HG02885 (cell line): ENCODE data around the gene CDHR2.

ENCODE experiments used
- ATAC-seq: cut with Tn5 transposase; IDR thresholded peaks from one replicate; pipeline ENCODE4 v1.9.1; 2021; ENCODE audit warnings: mild to moderate bottlenecking; ENCODE audit not compliant: unreplicated experiment, poor library complexity

Gene CDHR2, protein sequence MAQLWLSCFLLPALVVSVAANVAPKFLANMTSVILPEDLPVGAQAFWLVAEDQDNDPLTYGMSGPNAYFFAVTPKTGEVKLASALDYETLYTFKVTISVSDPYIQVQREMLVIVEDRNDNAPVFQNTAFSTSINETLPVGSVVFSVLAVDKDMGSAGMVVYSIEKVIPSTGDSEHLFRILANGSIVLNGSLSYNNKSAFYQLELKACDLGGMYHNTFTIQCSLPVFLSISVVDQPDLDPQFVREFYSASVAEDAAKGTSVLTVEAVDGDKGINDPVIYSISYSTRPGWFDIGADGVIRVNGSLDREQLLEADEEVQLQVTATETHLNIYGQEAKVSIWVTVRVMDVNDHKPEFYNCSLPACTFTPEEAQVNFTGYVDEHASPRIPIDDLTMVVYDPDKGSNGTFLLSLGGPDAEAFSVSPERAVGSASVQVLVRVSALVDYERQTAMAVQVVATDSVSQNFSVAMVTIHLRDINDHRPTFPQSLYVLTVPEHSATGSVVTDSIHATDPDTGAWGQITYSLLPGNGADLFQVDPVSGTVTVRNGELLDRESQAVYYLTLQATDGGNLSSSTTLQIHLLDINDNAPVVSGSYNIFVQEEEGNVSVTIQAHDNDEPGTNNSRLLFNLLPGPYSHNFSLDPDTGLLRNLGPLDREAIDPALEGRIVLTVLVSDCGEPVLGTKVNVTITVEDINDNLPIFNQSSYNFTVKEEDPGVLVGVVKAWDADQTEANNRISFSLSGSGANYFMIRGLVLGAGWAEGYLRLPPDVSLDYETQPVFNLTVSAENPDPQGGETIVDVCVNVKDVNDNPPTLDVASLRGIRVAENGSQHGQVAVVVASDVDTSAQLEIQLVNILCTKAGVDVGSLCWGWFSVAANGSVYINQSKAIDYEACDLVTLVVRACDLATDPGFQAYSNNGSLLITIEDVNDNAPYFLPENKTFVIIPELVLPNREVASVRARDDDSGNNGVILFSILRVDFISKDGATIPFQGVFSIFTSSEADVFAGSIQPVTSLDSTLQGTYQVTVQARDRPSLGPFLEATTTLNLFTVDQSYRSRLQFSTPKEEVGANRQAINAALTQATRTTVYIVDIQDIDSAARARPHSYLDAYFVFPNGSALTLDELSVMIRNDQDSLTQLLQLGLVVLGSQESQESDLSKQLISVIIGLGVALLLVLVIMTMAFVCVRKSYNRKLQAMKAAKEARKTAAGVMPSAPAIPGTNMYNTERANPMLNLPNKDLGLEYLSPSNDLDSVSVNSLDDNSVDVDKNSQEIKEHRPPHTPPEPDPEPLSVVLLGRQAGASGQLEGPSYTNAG (N-terminal part only)

GRCh38 chr5:176548967-176549444 lies at the start of gene CDHR2:
TSS of gene CDHR2 (plus strand) at chr5:176549342. CDS start at chr5:176565353, 16,011 bp downstream.
- ATAC-seq, result no peak

DNA sequence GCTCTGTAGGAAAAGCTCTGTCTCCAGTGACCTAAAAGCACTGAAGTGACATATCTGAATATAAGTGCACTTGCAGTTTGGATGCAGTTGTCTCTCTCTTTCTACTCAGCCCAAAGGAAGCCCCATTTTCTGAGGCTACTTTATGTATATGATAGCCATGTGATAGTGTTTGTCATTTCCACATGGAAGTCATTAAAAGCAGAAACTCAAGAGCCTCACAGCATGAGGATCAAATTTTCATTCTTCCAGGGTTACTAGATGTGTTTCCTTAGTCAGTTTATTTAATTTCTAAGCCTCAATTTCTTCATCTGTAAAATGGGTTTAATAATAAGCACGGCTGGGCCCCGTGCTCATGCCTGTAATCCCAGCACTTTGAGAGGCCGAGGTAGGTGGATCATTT lies 48.6 kb upstream of the CDHR2 start:
- ATAC-seq, result no peak

DNA sequence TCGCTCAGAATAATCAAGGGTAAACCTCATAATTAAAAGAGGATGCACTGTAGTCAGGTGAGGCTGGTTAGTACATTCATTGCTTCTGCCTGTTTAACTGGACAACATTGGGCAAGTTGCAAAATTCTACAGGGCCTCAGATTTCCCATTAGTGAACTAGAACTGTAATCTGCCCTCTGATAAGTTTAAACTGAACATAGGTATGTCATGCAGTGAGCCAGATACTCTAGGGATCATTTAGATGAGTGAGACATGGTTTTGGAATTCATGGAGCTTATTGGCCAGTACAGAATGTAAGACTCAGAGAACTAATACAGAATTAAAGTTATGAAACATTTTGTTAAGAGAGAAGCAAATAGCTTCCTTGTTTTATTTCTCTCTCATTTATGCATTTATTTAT lies 47.8 kb upstream of the CDHR2 start:
- no peak for ATAC-seq

DNA sequence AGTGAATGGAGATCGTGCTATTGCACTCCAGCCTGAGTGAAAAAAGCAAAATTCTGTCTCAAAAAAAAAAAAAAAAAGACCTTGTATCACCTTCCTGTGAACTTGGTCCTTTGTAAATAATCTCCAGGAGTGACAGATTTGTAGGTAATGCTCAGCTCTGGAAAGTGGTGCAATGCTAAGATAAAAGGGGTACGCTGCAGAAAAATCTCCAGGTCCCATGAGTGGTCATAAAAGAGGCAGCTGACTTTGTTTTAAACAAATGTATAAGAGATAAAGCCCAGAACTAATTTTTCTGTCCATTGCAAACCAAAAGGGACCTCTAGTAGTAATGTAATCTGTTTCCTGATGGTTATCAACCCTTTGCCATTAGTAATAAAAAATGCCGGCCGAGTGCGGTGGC lies 45.6 kb upstream of the CDHR2 start:
- ATAC-seq, result no peak

- ATAC-seq, result no peak
These were observed 41.2 kb upstream of the CDHR2 start for GRCh38 chr5:176507911-176508310.

GRCh38 chr5:176508603-176509002 lies 40.5 kb upstream of the CDHR2 start:
- no peak for ATAC-seq

GRCh38 chr5:176513788-176514187 lies 35.4 kb upstream of the CDHR2 start:
- ATAC-seq, result no peak

DNA sequence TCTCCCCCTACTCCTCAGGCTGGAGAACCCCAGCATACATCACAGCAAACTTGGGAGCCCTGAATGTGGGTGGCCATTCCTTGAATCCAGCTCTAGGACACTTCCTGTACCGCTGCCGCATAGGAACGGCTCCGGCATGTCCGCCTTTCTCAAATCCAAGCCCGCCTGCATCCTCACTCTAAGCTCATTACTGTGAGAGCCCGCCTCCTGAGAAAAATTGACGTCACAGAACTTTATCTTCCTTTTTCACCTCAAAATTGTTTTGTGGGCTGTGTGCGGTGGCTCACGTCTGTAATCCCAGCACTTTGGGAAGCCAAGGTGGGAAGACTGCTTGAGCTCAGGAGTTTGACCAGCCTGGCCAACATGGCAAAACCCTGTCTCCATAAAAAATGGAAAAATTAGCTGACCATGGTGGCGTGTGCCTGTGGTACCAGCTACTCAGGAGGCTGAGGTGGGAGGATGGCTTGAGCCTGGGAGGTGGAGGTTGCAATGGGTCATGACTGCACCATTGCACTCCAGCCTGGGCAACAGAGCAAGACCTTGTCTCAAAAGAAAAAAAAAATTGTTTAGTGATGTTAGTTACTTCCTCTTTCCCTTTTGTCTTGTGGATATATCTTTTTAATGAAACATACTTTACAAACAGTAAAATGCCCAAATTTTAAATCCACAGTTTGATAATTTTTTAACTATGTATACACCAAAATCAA lies 34.7 kb upstream of the CDHR2 start:
- ATAC-seq, result no peak

GRCh38 chr5:176515396-176515795 lies 33.7 kb upstream of the CDHR2 start:
- no peak for ATAC-seq

GRCh38 chr5:176517053-176517661 lies 32.0 kb upstream of the CDHR2 start:
- no peak for ATAC-seq

DNA sequence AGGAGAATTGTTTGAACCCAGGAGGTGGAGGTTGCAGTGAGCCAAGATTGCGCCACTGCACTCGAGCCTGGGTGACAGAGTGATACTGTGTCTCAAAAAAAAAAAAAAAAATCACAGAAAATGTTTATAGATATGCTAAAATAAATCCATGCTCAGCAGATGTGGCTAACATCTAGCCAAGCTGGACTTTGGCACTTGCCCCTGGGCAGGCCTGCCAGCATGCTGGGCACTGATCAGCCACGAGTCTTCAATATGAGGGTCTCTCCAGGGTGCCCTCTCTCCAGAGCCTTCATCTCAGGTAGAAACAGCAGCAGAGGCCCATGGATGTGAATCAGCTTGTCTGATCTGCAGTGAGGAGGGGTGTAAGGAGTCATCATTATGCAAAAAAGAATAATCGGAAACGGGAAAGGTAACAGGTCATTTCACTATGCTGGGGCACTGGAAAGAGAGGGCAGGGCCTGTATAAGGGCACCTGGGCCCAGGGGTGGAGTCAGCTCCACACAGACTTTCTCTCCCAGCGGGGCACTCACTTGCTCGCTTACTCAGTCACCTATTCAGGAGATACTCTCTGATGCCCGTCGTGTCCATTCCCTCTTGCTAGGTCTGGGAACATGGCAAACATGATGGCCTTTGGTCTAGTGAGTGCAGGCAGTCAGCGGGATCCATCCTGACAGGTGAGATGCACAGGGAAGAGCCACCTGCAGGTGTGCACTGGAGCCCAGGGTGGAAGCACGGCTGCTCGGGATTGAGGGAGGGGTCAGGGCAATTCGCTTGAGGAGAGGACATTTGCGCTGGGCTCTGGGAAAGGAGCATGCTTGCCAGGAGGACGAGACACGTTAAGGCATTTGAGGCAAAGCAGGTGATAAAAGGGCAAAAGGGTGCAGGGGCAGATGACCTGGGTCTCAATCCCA lies 29.1 kb upstream of the CDHR2 start:
- no peak for ATAC-seq

- ATAC-seq, result no peak
These were observed 27.9 kb upstream of the CDHR2 start for GRCh38 chr5:176521286-176521685.

DNA sequence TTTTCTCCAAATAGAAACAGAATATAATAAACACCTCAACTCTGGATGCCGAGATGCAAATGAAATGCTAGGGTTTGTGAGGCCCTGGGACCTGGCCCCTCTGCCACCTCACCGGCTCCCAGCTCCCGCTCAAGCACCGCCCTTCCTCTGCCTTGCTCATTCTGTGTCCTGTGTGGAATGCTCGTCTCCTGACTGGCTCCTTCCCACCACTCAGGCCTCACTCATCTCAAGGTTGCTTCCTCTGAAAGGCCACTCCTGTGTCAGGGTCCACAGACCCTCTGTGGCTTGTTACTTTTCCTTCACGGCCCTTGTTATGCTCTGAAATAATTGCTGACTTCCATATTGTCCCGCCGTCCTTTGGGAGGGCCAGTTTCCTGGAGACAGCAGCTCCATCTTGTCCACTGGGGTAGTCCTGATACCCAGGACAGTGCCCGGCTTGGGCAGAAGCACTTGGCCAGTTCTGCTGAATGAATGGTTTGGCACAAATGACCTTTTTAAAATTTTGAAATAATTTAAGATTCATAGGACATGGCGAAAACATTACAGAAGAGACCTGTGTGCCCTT lies 27.4 kb upstream of the CDHR2 start:
- no peak for ATAC-seq

- ATAC-seq, result no peak
These were observed 25.0 kb upstream of the CDHR2 start for GRCh38 chr5:176524138-176524537.

DNA sequence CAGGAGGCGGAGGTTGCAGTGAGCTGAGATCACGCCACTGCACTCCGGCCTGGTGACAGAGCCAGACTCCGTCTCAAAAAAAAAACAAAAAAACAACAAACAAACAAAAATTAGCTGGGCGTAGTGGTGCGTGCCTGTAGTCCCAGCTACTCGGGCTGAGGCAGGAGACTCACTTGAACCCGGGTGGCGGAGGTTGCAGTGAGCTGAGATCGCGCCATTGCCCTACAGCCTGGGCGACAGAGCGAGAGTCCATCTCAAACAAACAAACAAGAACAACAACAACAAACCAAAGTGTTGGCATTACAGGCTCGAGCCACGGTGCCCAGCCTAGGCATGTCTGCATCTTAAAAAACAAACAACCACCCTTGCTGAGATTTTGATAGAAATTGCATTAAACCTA lies 24.2 kb upstream of the CDHR2 start:
- ATAC-seq, result no peak

DNA sequence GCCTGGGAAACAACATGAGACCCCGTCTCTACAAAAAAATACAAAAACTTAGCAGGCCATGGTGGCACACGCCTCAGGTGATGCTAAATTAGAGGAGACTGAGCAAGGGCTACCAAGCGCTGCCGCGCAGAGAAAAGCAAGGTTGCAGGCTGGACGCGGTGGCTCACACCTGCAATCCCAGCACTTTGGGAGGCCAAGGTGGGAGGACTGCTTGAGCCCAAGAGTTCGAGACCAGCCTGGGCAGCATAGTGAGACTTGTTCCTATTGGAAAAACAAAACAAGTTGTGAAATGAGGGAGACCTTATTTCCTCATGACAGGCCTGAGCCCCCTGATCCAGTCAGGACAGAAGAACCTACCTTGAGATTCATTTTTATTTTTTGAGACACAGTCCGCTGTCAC lies 23.5 kb upstream of the CDHR2 start:
- no peak for ATAC-seq

DNA sequence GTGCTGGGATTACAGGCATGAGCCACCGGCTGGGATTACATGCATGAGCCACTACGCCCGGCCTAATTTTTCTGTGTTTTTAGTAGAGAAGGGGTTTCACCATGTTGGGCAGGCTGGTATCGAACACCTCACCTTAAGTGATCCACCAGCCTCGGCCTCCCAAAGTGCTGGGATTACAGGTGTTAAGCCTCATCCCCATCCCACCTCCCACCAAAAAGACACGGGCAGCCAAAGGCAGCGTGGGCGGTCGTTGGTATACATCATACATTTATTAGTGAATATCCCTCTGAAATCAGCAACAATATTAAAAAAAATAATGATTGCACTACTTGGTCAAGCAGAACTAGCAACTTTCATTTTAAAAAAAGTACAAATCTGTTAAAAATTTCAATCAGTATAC lies 22.7 kb upstream of the CDHR2 start:
- ATAC-seq, result no peak
